Mucosa of gallbladder (tissue), 1 donor: ENCODE results near the gene SRP68. TPM values are rescaled to one million over a fixed set of nuclear protein-coding genes. Genes with fewer than 3 reads are reported as not detected.
A peak's percentile ranks its signal among the peaks of the same experiment; 100 is the strongest.
"Not testable (repeated sequence)": the region's sequence is repeated elsewhere in the genome, so short reads cannot be mapped to it uniquely, and the experiment has no call there.

ENCODE experiments used
- DNase-seq: peaks from one replicate; pipeline ENCODE4 v3.0.0-alpha.2; 2020; ENCODE audit warnings: low spot score
- total RNA-seq: library from RNA; stranded (reverse); gene quantifications from one replicate; pipeline ENCODE4 v1.2.1, GENCODE V29; 2021
- donor health status: DM: no; HTN: no; CAD: no.

The SRP68 gene
- total RNA-seq, 1 donor from 2014 or later = 69.8 TPM

- no peak for DNase-seq
Observed at GRCh38 chr17:76076765-76077583, 4.7 kb upstream of the SRP68 start.

GRCh38 chr17:76076146-76076764 lies 3.9 kb upstream of the SRP68 start:
- no peak for DNase-seq

GRCh38 chr17:76075364-76076145 lies 3.2 kb upstream of the SRP68 start:
- DNase-seq = no peak

- no peak for DNase-seq
Observed at GRCh38 chr17:76074390-76075363, 2.4 kb upstream of the SRP68 start, which contains the start of gene GALR2. Gene GALR2, plus strand, starts transcription at chr17:76074781. Its CDS starts 103 bp downstream, at chr17:76074884.

GRCh38 chr17:76071531-76072147 lies 678 bp downstream of the SRP68 start:
- no peak for DNase-seq

- no peak for DNase-seq
Observed at GRCh38 chr17:76065775-76066174, 6.5 kb downstream of the SRP68 start.

GRCh38 chr17:76063875-76064546 lies 8.3 kb downstream of the SRP68 start:
- DNase-seq = no peak

GRCh38 chr17:76058264-76058663 lies 14.1 kb downstream of the SRP68 start:
- DNase-seq = not testable (repeated sequence)

GRCh38 chr17:76056882-76057281 lies 15.4 kb downstream of the SRP68 start:
- no peak for DNase-seq

- DNase-seq = peak; percentile 28
Observed at GRCh38 chr17:76054112-76054476, 18.2 kb downstream of the SRP68 start.

- peak; percentile 37 for DNase-seq
Observed at GRCh38 chr17:76053246-76054111, 18.8 kb downstream of the SRP68 start.

- DNase-seq = no peak
Observed at GRCh38 chr17:76051561-76051960, 20.8 kb downstream of the SRP68 start.

- DNase-seq = peak; percentile 32
Observed at GRCh38 chr17:76050538-76051467, 21.5 kb downstream of the SRP68 start.

- no peak for DNase-seq
Observed at GRCh38 chr17:76049836-76050537, 22.3 kb downstream of the SRP68 start.

- no peak for DNase-seq
Observed at GRCh38 chr17:76049239-76049638, 23.1 kb downstream of the SRP68 start.

GRCh38 chr17:76048711-76049110 lies 23.6 kb downstream of the SRP68 start:
- no peak for DNase-seq

- no peak for DNase-seq
Observed at GRCh38 chr17:76048025-76048605, 24.2 kb downstream of the SRP68 start.
